HG03442 (cell line): Measurements from ENCODE around the gene XPC.
"Not testable (repeated sequence)": the region's sequence is repeated elsewhere in the genome, so short reads cannot be mapped to it uniquely, and the experiment has no call there.

Source experiments
- ATAC-seq: cut with Tn5 transposase; IDR thresholded peaks from one replicate; pipeline ENCODE4 v1.9.1; 2021; ENCODE audit warnings: mild to moderate bottlenecking, moderate library complexity; ENCODE audit not compliant: unreplicated experiment

XPC gene

DNA sequence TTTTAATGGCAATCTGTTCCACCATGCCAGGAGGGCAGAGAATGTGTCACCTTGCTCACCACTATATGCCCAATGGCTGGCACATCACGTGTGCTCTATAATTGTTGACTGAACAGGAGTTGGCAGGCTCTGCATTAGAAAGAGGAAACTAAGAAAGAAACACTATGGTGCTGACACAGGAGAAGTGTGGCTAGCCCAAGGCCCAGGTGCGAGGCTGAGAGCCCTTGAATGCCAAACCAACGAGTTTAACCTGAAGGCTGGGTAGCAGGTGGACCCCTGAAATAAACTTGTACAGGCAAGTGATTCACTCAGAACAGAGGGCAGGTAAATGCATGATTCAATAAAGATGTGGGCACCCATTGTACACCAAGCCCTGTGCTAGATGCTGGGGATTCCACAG lies 56.1 kb downstream of the XPC start:
- ATAC-seq = no peak

DNA sequence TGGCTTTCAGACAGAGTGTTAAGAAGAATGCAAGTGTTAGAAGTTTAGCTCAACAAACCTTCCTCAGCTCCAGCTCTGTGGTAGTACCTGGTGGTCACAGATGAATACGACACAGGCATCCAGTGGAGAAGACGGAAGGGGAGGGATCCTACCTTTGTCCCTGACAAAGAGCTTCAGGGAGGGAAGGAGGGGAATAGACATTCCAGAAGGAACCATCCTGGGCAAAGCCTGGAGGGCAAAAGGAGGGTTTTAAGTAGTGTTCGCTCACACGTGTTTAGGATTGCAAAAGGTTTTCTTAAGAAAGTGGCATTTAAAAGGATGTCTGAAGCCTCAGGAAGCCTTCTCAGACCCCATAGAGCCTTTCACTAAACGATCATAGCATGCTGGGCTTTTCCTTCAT lies 56.5 kb downstream of the XPC start:
- ATAC-seq = no peak

- not testable (repeated sequence) for ATAC-seq
Observed at GRCh38 chr3:14120921-14121448, 57.4 kb downstream of the XPC start.

- ATAC-seq = no peak
Observed at GRCh38 chr3:14120111-14120920, 58.1 kb downstream of the XPC start.

- ATAC-seq = no peak
Observed at GRCh38 chr3:14119651-14120050, 58.8 kb downstream of the XPC start.

- no peak for ATAC-seq
Observed at GRCh38 chr3:14118400-14119381, 59.7 kb downstream of the XPC start.

- no peak for ATAC-seq
Observed at GRCh38 chr3:14117468-14118399, 60.7 kb downstream of the XPC start.

DNA sequence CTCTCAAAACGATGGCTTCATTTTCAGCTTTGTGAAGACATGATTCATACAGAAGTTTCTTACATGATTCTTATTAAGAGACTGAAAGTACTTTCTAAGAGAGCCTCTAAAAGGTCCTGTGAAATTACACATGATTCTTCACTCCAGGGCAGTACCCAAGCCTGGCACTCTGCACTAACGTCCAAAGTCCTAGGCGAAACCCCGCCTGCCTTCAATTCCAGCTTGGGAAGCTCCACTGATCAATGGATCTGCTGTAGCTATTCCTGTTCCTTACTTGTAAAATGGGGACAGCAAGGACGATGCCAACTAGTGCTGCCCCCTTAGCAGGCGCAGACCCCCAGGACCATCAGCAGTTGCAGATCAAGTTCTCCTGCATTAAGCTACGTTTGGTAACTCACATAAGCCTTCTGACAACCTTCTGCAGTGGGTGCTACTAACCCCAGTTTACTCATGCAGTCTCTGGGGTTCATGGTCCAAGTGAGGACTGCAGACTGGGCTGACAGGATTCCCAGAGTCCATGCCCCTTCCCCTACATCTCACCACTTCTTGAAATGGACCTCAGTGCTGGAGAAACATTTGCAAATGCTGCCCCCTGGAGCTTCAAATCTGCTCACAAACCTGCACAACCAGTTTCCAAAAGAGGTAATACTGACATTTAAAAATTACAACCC lies 64.3 kb downstream of the XPC start:
- no peak for ATAC-seq

GRCh38 chr3:14110699-14111098 lies 67.7 kb downstream of the XPC start:
- no peak for ATAC-seq

- not testable (repeated sequence) for ATAC-seq
Observed at GRCh38 chr3:14109821-14110220, 68.6 kb downstream of the XPC start.

GRCh38 chr3:14097616-14098391 lies 80.6 kb downstream of the XPC start:
- ATAC-seq = no peak

GRCh38 chr3:14096742-14097141 lies 81.7 kb downstream of the XPC start:
- ATAC-seq = no peak
